CD4-positive, alpha-beta T cell treated with Interleukin-17A for 1 hour (primary cell): ENCODE measurements around the gene KLHL20.
"Not testable (repeated sequence)": the region's sequence is repeated elsewhere in the genome, so short reads cannot be mapped to it uniquely, and the experiment has no call there.

ENCODE experiments used
- DNase-seq: peaks from one replicate; pipeline ENCODE4 v3.0.0-alpha.2; 2020

KLHL20 gene

GRCh38 chr1:173753830-173754229 lies 39.0 kb downstream of the KLHL20 start:
- DNase-seq = no peak

- no peak for DNase-seq
Measured at GRCh38 chr1:173757666-173758065, 42.9 kb downstream of the KLHL20 start.

GRCh38 chr1:173758110-173758509 lies 43.3 kb downstream of the KLHL20 start:
- no peak for DNase-seq

- no peak for DNase-seq
Measured at GRCh38 chr1:173758980-173759379, 44.2 kb downstream of the KLHL20 start.

- DNase-seq = not testable (repeated sequence)
Measured at GRCh38 chr1:173764331-173764730, 49.5 kb downstream of the KLHL20 start.

GRCh38 chr1:173768206-173768605 lies 53.4 kb downstream of the KLHL20 start:
- DNase-seq = no peak

GRCh38 chr1:173768827-173769226 lies 54.0 kb downstream of the KLHL20 start:
- no peak for DNase-seq

GRCh38 chr1:173770330-173770729 lies 55.5 kb downstream of the KLHL20 start:
- DNase-seq = peak; percentile 5

- DNase-seq = no peak
Measured at GRCh38 chr1:173771560-173771959, 56.8 kb downstream of the KLHL20 start.

GRCh38 chr1:173775578-173776226 lies 60.9 kb downstream of the KLHL20 start:
- no peak for DNase-seq

- DNase-seq = no peak
Measured at GRCh38 chr1:173779936-173780335, 65.2 kb downstream of the KLHL20 start.

GRCh38 chr1:173784997-173785396 lies 70.2 kb downstream of the KLHL20 start:
- DNase-seq = no peak

GRCh38 chr1:173789841-173790240 lies 75.1 kb downstream of the KLHL20 start:
- no peak for DNase-seq

GRCh38 chr1:173798078-173798477 lies 83.3 kb downstream of the KLHL20 start:
- DNase-seq = no peak

GRCh38 chr1:173799995-173800394 lies 85.2 kb downstream of the KLHL20 start:
- not testable (repeated sequence) for DNase-seq

- DNase-seq = no peak
Measured at GRCh38 chr1:173802961-173803360, 88.2 kb downstream of the KLHL20 start.

- not testable (repeated sequence) for DNase-seq
Measured at GRCh38 chr1:173813654-173814053, 98.9 kb downstream of the KLHL20 start.

GRCh38 chr1:173818459-173818858 lies 103.7 kb downstream of the KLHL20 start:
- DNase-seq = no peak

GRCh38 chr1:173821680-173822079 lies 106.9 kb downstream of the KLHL20 start:
- DNase-seq = no peak

- no peak for DNase-seq
Measured at GRCh38 chr1:173823781-173824314, 109.1 kb downstream of the KLHL20 start.

GRCh38 chr1:173824315-173825081 lies 109.7 kb downstream of the KLHL20 start, which contains the start of the genes CENPL and DARS2:
Gene CENPL, minus strand, starts transcription at chr1:173824883. Its CDS starts 13,584 bp downstream, at chr1:173811299.
Gene DARS2, plus strand, starts transcription at chr1:173824673. Its CDS starts 557 bp downstream, at chr1:173825230.
- peak; percentile 95 for DNase-seq

- DNase-seq = no peak
Measured at GRCh38 chr1:173827611-173828010, 112.8 kb downstream of the KLHL20 start.

- no peak for DNase-seq
Measured at GRCh38 chr1:173832748-173833147, 118.0 kb downstream of the KLHL20 start.
